Upper lobe of left lung (tissue), 6 donors: ENCODE data around the gene CHD5. TPM values are rescaled to one million over a fixed set of nuclear protein-coding genes. Genes with fewer than 3 reads are reported as not detected.

Source experiments
- ATAC-seq, 2 donors: fragments of 200-7000 bp; cut with Tn5 transposase; one replicate each; pipeline ENCODE4 v1.9.1; 2022; ENCODE audit warnings: mild to moderate bottlenecking in 2 of 2, moderate library complexity in 2 of 2; ENCODE audit not compliant: low FRiP score in 2 of 2
- DNase-seq, 2 donors: peaks; one replicate each; pipeline ENCODE4 v3.0.0-alpha.2; 2019 to 2020
- H3K27ac ChIP-seq, 4 donors: fragments of 200-600 bp; sonication (generic); one replicate each; pipeline ENCODE4 v1.5.1; 2016 to 2019
- H3K27me3 ChIP-seq, 4 donors: fragments of 200-600 bp; sonication (generic); one replicate each; pipeline ENCODE4 v1.5.1; 2017 to 2019
- H3K36me3 ChIP-seq, 4 donors: fragments of 200-600 bp; sonication (generic); one replicate each; pipeline ENCODE4 v1.5.1; 2016 to 2019
- H3K4me1 ChIP-seq, 4 donors: fragments of 200-600 bp; sonication (generic); one replicate each; pipeline ENCODE4 v1.5.1; 2018 to 2019
- H3K4me3 ChIP-seq, 4 donors: fragments of 200-600 bp; sonication (generic); one replicate each; pipeline ENCODE4 v1.5.1; 2017 to 2019; ENCODE audit warnings: mild to moderate bottlenecking in 2 of 4, moderate library complexity in 1 of 4
- H3K9me3 ChIP-seq, 4 donors: fragments of 200-600 bp; sonication (generic); one replicate each; pipeline ENCODE4 v1.5.1; 2018 to 2019
- EP300 ChIP-seq, 4 donors: sonication (generic); formaldehyde crosslinking; IDR thresholded peaks; one replicate each; pipeline ENCODE4 v1.5.1; 2017; ENCODE audit warnings: antibody characterized with exemption in 4 of 4, control low read depth in 2 of 4
- POLR2A ChIP-seq, 4 donors: fragments of 450-650 bp; IDR thresholded peaks; one replicate each; pipeline ENCODE4 v1.5.1; 2016 to 2017; ENCODE audit warnings: antibody characterized with exemption in 4 of 4, mild to moderate bottlenecking in 2 of 4
- POLR2AphosphoS5 ChIP-seq, 2 donors: sonication (generic); formaldehyde crosslinking; IDR thresholded peaks; one replicate each; pipeline ENCODE4 v1.5.1; 2017; ENCODE audit warnings: antibody characterized with exemption in 2 of 2
- WGBS, 2 donors: methylation state at CpG; one replicate each; pipeline ENCODE4 v1.1.5; 2017 to 2018; 5-methylcytosine and 5-hydroxymethylcytosine counted together
- total RNA-seq, 6 donors: library from RNA; depleted of rRNA in 4 of 6; stranded (reverse); fragments of >200 nt in 4 of 6; gene quantifications; one replicate each; pipeline versions ENCODE4 v1.1.0 to v1.2.1, GENCODE V29; 2016 to 2021
- TF ChIP-seq, protein P1 (sequence below), 6 experiments: fragments of 450-650 bp in 4 of 6; fragments of 200-600 bp in 2 of 6; sonication (generic) in 2 of 6; IDR thresholded peaks; one replicate each; pipeline ENCODE4 v1.5.1; 2016 to 2019; ENCODE audit warnings: antibody characterized with exemption in 6 of 6
- donor health status: DM: no; HTN: no; CAD: no; lungs with moderate emphysema.
- donor health status: DM: no; HTN: yes; CAD: no; lungs with severe emphysema.

CHD5 gene
- total RNA-seq = 1 to 10 TPM in 2 of 6 donors, under 1 TPM in 4; 0.14 to 1.3 (median 0.25) TPM

DNA sequence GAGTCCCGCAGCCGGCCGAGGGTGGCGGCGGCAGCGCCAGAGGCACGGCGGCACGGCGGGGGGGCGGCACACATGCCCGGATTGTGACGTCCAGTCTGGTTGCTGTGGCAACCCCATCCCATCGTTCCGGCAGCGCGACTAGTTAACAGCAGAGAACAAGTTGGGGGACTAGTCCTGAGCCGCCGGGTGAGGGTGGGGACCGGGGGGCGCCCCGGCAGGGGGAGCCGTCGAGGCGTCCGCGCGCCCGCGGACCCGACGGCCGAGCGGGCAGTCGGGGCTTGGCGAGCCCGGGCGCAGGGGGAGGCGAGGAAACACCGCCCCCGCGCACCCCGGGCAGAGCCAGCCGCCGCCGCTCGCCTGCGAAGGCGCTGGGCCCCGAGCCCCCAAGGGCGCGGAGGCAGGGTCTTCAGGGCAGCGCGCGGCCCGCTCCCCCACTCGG is at the start of gene CHD5:
Gene CHD5, minus strand, starts transcription at position 54 of the 439 bp plus-strand sequence. CDS start 298 bp downstream, outside the sequence.
- TF ChIP-seq POLR2A (IDR thresholded peaks at IDR 0.05) (no peak), EP300 (IDR thresholded peaks at IDR 0.05) (no peak)
- TF ChIP-seq, protein P1, sequence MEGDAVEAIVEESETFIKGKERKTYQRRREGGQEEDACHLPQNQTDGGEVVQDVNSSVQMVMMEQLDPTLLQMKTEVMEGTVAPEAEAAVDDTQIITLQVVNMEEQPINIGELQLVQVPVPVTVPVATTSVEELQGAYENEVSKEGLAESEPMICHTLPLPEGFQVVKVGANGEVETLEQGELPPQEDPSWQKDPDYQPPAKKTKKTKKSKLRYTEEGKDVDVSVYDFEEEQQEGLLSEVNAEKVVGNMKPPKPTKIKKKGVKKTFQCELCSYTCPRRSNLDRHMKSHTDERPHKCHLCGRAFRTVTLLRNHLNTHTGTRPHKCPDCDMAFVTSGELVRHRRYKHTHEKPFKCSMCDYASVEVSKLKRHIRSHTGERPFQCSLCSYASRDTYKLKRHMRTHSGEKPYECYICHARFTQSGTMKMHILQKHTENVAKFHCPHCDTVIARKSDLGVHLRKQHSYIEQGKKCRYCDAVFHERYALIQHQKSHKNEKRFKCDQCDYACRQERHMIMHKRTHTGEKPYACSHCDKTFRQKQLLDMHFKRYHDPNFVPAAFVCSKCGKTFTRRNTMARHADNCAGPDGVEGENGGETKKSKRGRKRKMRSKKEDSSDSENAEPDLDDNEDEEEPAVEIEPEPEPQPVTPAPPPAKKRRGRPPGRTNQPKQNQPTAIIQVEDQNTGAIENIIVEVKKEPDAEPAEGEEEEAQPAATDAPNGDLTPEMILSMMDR (IDR thresholded peaks at IDR 0.05) = no peak
- Histone ChIP-seq H3K4me3 (peak within 1 kb of the TSS in 3 of 4 donors; percentile 21 to 33 (median 29)), H3K27ac (no peak within 1 kb of the TSS), H3K36me3 (peaks cover 0 to 5% (median 2%) of the 10 kb centered on the region in 4 donors), H3K9me3 (no peaks in the 10 kb centered on the region), H3K27me3 (peaks cover 0 to 35% (median 21%) of the 10 kb centered on the region in 4 donors), H3K4me1 (peaks cover 15 to 39% (median 18%) of the 10 kb centered on the region in 4 donors)
- DNase-seq (peak in 1 of 2 donors; percentile 76), ATAC-seq (no peak)
- WGBS, 2 donors = 2 to 3% methylated on average over 23 to 32 of the region's 57 CpGs

DNA sequence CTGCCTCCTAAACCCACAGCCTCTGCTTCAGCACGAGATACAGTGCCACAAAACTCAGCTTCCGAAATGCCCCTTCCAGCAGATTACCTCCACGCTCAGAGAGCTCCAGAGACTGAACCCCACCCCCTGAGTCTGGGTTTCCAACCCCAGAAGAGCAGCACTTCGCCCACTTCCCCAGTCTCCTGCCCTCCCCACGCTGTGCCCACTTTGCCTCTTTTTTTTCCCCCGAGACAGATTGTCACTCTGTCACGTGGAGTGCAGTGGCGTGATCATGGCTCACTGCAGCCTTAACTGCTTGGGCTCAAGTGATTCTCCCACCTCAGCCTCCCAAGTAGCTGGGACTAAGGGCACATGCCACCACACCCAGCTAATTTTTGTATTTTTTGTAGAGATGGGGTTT is 45.5 kb upstream of the CHD5 start:
- DNase-seq = no peak
- ATAC-seq = no peak
- WGBS, 2 donors = 96 to 99% methylated on average over 8 of the region's 8 CpGs
- Histone ChIP-seq H3K27me3 (no peaks in the 10 kb centered on the region), H3K4me1 (peaks cover 0 to 6% (median 2%) of the 10 kb centered on the region in 4 donors), H3K9me3 (no peaks in the 10 kb centered on the region), H3K27ac (no peak overlapping the region), H3K4me3 (no peak overlapping the region), H3K36me3 (peaks cover 18 to 88% (median 64%) of the 10 kb centered on the region in 4 donors)
- no peak for TF ChIP-seq POLR2AphosphoS5 (IDR thresholded peaks at IDR 0.05)
- no peak for TF ChIP-seq EP300 (IDR thresholded peaks at IDR 0.05)
- TF ChIP-seq POLR2A (IDR thresholded peaks at IDR 0.05) = no peak
- TF ChIP-seq, protein P1 (IDR thresholded peaks at IDR 0.05) = no peak

DNA sequence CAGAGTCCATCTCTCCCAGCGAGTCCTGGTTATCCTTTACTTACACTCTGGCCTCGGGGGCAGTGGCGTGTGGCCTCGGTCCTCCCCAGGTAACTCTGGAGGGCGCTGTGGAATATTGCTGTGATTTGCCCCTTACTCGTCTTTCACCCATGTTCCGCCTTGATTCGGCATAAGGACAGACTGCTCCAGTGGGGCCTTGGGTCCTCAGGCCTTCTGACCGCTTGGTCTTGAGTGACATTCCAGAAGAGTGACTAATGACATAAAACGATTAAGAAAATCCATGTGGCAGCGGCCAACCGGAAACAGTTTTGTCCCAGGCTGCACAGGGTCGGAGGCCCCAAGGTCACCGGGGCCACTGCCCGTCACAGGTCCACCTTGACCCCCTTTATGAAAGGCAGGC is 44.6 kb upstream of the CHD5 start:
- H3K9me3 ChIP-seq = no peaks in the 10 kb centered on the region
- no peak overlapping the region for H3K4me3 ChIP-seq
- H3K36me3 ChIP-seq = peaks cover 18 to 78% (median 56%) of the 10 kb centered on the region in 4 donors
- peaks cover 0 to 6% (median 2%) of the 10 kb centered on the region in 4 donors for H3K4me1 ChIP-seq
- no peak for ATAC-seq
- H3K27me3 ChIP-seq = no peaks in the 10 kb centered on the region
- TF ChIP-seq, protein P1 (IDR thresholded peaks at IDR 0.05) = no peak
- TF ChIP-seq POLR2A (IDR thresholded peaks at IDR 0.05) (no peak), EP300 (IDR thresholded peaks at IDR 0.05) (no peak), POLR2AphosphoS5 (IDR thresholded peaks at IDR 0.05) (no peak)
- DNase-seq = no peak
- WGBS, 2 donors = 90% methylated on average over 13 to 15 of the region's 15 CpGs
- no peak overlapping the region for H3K27ac ChIP-seq

DNA sequence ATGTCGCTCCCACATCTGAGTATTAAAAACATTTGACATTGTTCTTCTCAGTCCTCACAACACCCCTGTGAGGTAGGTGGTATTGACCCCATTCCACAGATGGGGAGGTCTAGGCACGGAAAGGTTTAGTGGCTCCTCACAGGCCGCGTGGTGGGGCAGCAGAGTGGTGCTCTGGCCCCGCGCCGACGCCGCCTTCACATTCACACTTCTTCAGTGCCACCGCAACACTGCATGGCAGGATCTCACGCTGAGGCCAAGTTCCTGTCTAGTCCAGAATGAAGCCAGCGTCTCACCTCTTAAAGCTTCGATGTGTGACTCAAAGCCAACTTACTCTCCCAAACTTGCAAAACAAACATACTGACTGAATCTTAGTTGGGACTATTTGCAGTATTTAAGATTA is 43.5 kb upstream of the CHD5 start:
- Histone ChIP-seq H3K4me3 (no peak overlapping the region), H3K36me3 (peaks cover 18 to 69% (median 48%) of the 10 kb centered on the region in 4 donors), H3K27ac (no peak overlapping the region), H3K27me3 (no peaks in the 10 kb centered on the region), H3K9me3 (no peaks in the 10 kb centered on the region), H3K4me1 (peaks cover 0 to 6% (median 2%) of the 10 kb centered on the region in 4 donors)
- WGBS, 2 donors = 96 to 97% methylated on average over 13 of the region's 13 CpGs
- TF ChIP-seq POLR2AphosphoS5 (IDR thresholded peaks at IDR 0.05) (no peak), EP300 (IDR thresholded peaks at IDR 0.05) (no peak), POLR2A (IDR thresholded peaks at IDR 0.05) (no peak)
- TF ChIP-seq, protein P1 (IDR thresholded peaks at IDR 0.05) = no peak
- no peak for DNase-seq
- ATAC-seq = no peak

DNA sequence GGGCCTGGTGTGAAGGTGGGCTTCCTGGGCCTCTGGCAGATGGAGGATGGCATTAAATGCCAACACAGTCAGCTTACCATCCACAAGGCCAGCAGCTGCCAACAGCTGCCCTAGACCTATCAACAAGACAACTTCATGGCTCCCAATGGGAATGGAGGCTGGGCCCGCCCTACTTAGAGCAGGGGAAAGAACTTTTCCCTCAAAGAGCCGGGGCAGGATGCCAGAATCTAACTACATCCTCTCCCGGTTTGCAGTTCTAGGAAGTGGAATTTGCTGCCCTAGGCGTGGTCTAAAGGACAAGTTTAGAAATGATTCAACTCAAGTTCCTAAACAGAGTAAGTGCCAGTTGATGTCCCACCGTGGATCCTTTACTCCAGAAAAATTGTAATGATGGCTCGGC is 42.5 kb upstream of the CHD5 start:
- no peak for TF ChIP-seq POLR2A (IDR thresholded peaks at IDR 0.05)
- no peak for TF ChIP-seq EP300 (IDR thresholded peaks at IDR 0.05)
- TF ChIP-seq POLR2AphosphoS5 (IDR thresholded peaks at IDR 0.05) = no peak
- TF ChIP-seq, protein P1 (IDR thresholded peaks at IDR 0.05) = no peak
- ATAC-seq (peak in 1 of 2 donors; percentile 73), DNase-seq (no peak)
- peaks cover 0 to 6% (median 2%) of the 10 kb centered on the region in 4 donors for H3K4me1 ChIP-seq
- peak overlapping the region in 1 of 4 donors; percentile 12 for H3K27ac ChIP-seq
- no peaks in the 10 kb centered on the region for H3K27me3 ChIP-seq
- H3K4me3 ChIP-seq = no peak overlapping the region
- no peaks in the 10 kb centered on the region for H3K9me3 ChIP-seq
- 54 to 56% methylated on average over 6 of the region's 6 CpGs for WGBS, 2 donors
- peaks cover 18 to 59% (median 40%) of the 10 kb centered on the region in 4 donors for H3K36me3 ChIP-seq
